GM21360 (cell line): ENCODE data around the gene RALGPS1.

ENCODE experiments used
- ATAC-seq: cut with Tn5 transposase; IDR thresholded peaks from one replicate; pipeline ENCODE4 v1.9.1; 2021; ENCODE audit warnings: mild to moderate bottlenecking, moderate library complexity; ENCODE audit not compliant: unreplicated experiment

RALGPS1 gene

GRCh38 chr9:127020036-127020801 is 105.6 kb downstream of the RALGPS1 start:
- ATAC-seq, result no peak

- no peak for ATAC-seq
Observed at GRCh38 chr9:127020802-127021078, 106.2 kb downstream of the RALGPS1 start.

GRCh38 chr9:127021664-127022363 is 107.2 kb downstream of the RALGPS1 start:
- no peak for ATAC-seq

GRCh38 chr9:127022913-127023660 is 108.5 kb downstream of the RALGPS1 start:
- no peak for ATAC-seq

- no peak for ATAC-seq
Observed at GRCh38 chr9:127025042-127025441, 110.5 kb downstream of the RALGPS1 start.

- no peak for ATAC-seq
Observed at GRCh38 chr9:127027694-127028093, 113.1 kb downstream of the RALGPS1 start.

- no peak for ATAC-seq
Observed at GRCh38 chr9:127029548-127029947, 115.0 kb downstream of the RALGPS1 start.

- ATAC-seq, result no peak
Observed at GRCh38 chr9:127030814-127031740, 116.5 kb downstream of the RALGPS1 start.

- ATAC-seq, result no peak
Observed at GRCh38 chr9:127032256-127032655, 117.7 kb downstream of the RALGPS1 start.

GRCh38 chr9:127033061-127033460 is 118.5 kb downstream of the RALGPS1 start:
- no peak for ATAC-seq

GRCh38 chr9:127033789-127034188 is 119.2 kb downstream of the RALGPS1 start:
- no peak for ATAC-seq

- ATAC-seq, result no peak
Observed at GRCh38 chr9:127034691-127035090, 120.1 kb downstream of the RALGPS1 start.

- no peak for ATAC-seq
Observed at GRCh38 chr9:127035423-127035822, 120.8 kb downstream of the RALGPS1 start.

- no peak for ATAC-seq
Observed at GRCh38 chr9:127035948-127036347, 121.4 kb downstream of the RALGPS1 start.

- no peak for ATAC-seq
Observed at GRCh38 chr9:127036437-127036836, 121.9 kb downstream of the RALGPS1 start.

GRCh38 chr9:127038531-127038930 is 123.9 kb downstream of the RALGPS1 start:
- no peak for ATAC-seq

- ATAC-seq, result no peak
Observed at GRCh38 chr9:127039492-127039891, 124.9 kb downstream of the RALGPS1 start.

GRCh38 chr9:127045148-127045547 is 130.6 kb downstream of the RALGPS1 start:
- ATAC-seq, result no peak

- no peak for ATAC-seq
Observed at GRCh38 chr9:127047971-127048370, 133.4 kb downstream of the RALGPS1 start.

- ATAC-seq, result peak; percentile 49
Observed at GRCh38 chr9:127049044-127049443, 134.5 kb downstream of the RALGPS1 start.

- ATAC-seq, result no peak
Observed at GRCh38 chr9:127049581-127049980, 135.0 kb downstream of the RALGPS1 start.
